COLO668 (cell line): Measurements from ENCODE around the gene UPF3A.
"Not testable (repeated sequence)": the region's sequence is repeated elsewhere in the genome, so short reads cannot be mapped to it uniquely, and the experiment has no call there.

Experiments used
- DNase-seq: peaks from one replicate; lab custom pipeline; 2025; ENCODE audit not compliant: unreplicated experiment; lab: John Stamatoyannopoulos, UW

Gene UPF3A

GRCh38 chr13:114333881-114334280 lies 52.5 kb downstream of the UPF3A start:
- DNase-seq, result not testable (repeated sequence)

- DNase-seq, result no peak
These were observed 53.1 kb downstream of the UPF3A start for GRCh38 chr13:114334305-114335053.

GRCh38 chr13:114336457-114336856 lies 55.1 kb downstream of the UPF3A start:
- not testable (repeated sequence) for DNase-seq

GRCh38 chr13:114338959-114339358 lies 57.6 kb downstream of the UPF3A start:
- no peak for DNase-seq

GRCh38 chr13:114339857-114340534 lies 58.6 kb downstream of the UPF3A start:
- peak; percentile 64 for DNase-seq

- no peak for DNase-seq
These were observed 59.8 kb downstream of the UPF3A start for GRCh38 chr13:114341003-114341777.

GRCh38 chr13:114347256-114347655 lies 65.9 kb downstream of the UPF3A start:
- DNase-seq, result not testable (repeated sequence)

- peak; percentile 92 for DNase-seq
These were observed 71.4 kb downstream of the UPF3A start for GRCh38 chr13:114352763-114353162.

- not testable (repeated sequence) for DNase-seq
These were observed 72.0 kb downstream of the UPF3A start for GRCh38 chr13:114353382-114353781.
